ENCODE results near the gene KDM4B. TPM values are rescaled to one million over a fixed set of nuclear protein-coding genes. Genes with fewer than 3 reads are reported as not detected.

KDM4B gene
- total and polyA plus RNA-seq, 9 donors: 5.2 to 62.9 (median 46.4) TPM

- no peak for DNase-seq
- Histone ChIP-seq H3K27ac (no peak overlapping the region), H3K9me3 (no peaks in the 10 kb centered on the region), H3K4me1 (ENCODE audit: insufficient read depth) (no peaks in the 10 kb centered on the region), H3K27me3 (no peaks in the 10 kb centered on the region), H3K4me3 (no peak overlapping the region), H3K36me3 (no peaks in the 10 kb centered on the region)
- TF ChIP-seq POLR2A (IDR thresholded peaks at IDR 0.05) (no peak), CTCF (IDR thresholded peaks at IDR 0.05) (no peak), EP300 (IDR thresholded peaks at IDR 0.05) (no peak)
- 94 to 96% (median 94%) methylated on average over 4 of the region's 4 CpGs for WGBS, 3 donors
- intact Hi-C loops (cut with DNase I): no loop called here
These were observed 216.0 kb downstream of the KDM4B start for GRCh38 chr19:5184930-5185329.

GRCh38 chr19:5186293-5187050 is 217.6 kb downstream of the KDM4B start:
- H3K27me3 ChIP-seq: no peaks in the 10 kb centered on the region
- intact Hi-C loops (cut with DNase I): no loop called here
- H3K9me3 ChIP-seq: no peaks in the 10 kb centered on the region
- DNase-seq: no peak
- no peaks in the 10 kb centered on the region for H3K36me3 ChIP-seq
- no peak overlapping the region for H3K4me3 ChIP-seq
- H3K27ac ChIP-seq: no peak overlapping the region
- TF ChIP-seq CTCF (IDR thresholded peaks at IDR 0.05): no peak
- TF ChIP-seq POLR2A (IDR thresholded peaks at IDR 0.05): no peak
- TF ChIP-seq EP300 (IDR thresholded peaks at IDR 0.05): no peak
- WGBS, 3 donors: 73 to 75% (median 73%) methylated on average over 7 of the region's 7 CpGs
- H3K4me1 ChIP-seq (ENCODE audit: insufficient read depth): no peaks in the 10 kb centered on the region

GRCh38 chr19:5188548-5189317 is 219.8 kb downstream of the KDM4B start:
- no peak for DNase-seq
- Histone ChIP-seq H3K4me1 (ENCODE audit: insufficient read depth) (no peaks in the 10 kb centered on the region), H3K9me3 (no peaks in the 10 kb centered on the region), H3K27ac (no peak overlapping the region), H3K36me3 (no peaks in the 10 kb centered on the region), H3K4me3 (no peak overlapping the region), H3K27me3 (no peaks in the 10 kb centered on the region)
- WGBS, 3 donors: 35 to 43% (median 42%) methylated on average over 19 of the region's 19 CpGs
- TF ChIP-seq POLR2A (IDR thresholded peaks at IDR 0.05): no peak
- TF ChIP-seq EP300 (IDR thresholded peaks at IDR 0.05): no peak
- no peak for TF ChIP-seq CTCF (IDR thresholded peaks at IDR 0.05)
- intact Hi-C loops (cut with DNase I): no loop called here

- no peak overlapping the region for H3K27ac ChIP-seq
- 8 to 13% (median 12%) methylated on average over 6 of the region's 6 CpGs for WGBS, 3 donors
- no peak for DNase-seq
- no peaks in the 10 kb centered on the region for H3K27me3 ChIP-seq
- H3K4me3 ChIP-seq: no peak overlapping the region
- TF ChIP-seq POLR2A (IDR thresholded peaks at IDR 0.05): no peak
- no peak for TF ChIP-seq EP300 (IDR thresholded peaks at IDR 0.05)
- no peak for TF ChIP-seq CTCF (IDR thresholded peaks at IDR 0.05)
- no peaks in the 10 kb centered on the region for H3K4me1 ChIP-seq (ENCODE audit: insufficient read depth)
- no peaks in the 10 kb centered on the region for H3K9me3 ChIP-seq
- no peaks in the 10 kb centered on the region for H3K36me3 ChIP-seq
- intact Hi-C loops (cut with DNase I): no loop called here
These were observed 220.3 kb downstream of the KDM4B start for GRCh38 chr19:5189318-5189607.
